GM18508 (cell line): ENCODE data around the gene BCR.
"Not testable (repeated sequence)": the region's sequence is repeated elsewhere in the genome, so short reads cannot be mapped to it uniquely, and the experiment has no call there.

Experiments
- ATAC-seq: cut with Tn5 transposase; IDR thresholded peaks from one replicate; pipeline ENCODE4 v1.9.1; 2021; ENCODE audit warnings: moderate number of reproducible peaks; ENCODE audit not compliant: insufficient read depth, unreplicated experiment

Gene BCR

DNA sequence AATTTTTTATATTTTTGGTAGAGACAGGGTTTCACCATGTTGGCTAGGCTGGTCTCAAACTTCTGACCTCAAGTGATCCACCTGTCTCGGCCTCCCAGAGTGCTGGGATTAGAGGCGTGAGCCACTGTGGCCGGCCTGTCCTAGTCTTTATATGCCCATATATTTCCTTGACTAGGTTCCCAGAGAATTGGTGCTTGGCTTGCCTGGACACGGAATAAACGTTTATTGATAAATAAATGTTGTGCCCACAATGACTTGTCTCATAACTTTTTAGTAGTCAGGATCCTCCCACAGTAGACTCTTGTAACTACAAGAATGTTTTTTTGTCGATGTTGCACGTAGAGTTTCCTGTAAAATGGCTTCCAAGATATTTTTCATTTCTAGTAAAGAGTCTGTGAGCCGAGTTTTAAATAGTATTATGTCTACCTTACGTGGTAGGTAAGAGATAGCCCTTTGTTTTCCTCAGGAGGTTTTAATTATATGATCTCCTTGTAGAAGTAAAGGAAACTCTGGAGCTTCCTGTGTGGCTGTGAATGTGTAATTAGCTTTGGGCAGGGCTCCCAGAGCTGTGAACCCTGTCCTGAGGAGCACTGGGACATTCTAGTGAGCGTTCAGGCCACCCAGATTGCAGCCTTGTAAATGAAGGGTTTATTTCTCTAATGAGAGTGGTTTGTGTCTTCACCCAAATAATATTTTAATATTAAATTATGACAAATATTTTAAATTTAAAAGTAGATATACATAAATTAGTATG is 161.8 kb downstream of the BCR start:
- ATAC-seq: not testable (repeated sequence)

GRCh38 chr22:23351321-23351720 is 171.0 kb downstream of the BCR start:
- ATAC-seq: no peak

- ATAC-seq: no peak
Measured at GRCh38 chr22:23353004-23353403, 172.7 kb downstream of the BCR start.

DNA sequence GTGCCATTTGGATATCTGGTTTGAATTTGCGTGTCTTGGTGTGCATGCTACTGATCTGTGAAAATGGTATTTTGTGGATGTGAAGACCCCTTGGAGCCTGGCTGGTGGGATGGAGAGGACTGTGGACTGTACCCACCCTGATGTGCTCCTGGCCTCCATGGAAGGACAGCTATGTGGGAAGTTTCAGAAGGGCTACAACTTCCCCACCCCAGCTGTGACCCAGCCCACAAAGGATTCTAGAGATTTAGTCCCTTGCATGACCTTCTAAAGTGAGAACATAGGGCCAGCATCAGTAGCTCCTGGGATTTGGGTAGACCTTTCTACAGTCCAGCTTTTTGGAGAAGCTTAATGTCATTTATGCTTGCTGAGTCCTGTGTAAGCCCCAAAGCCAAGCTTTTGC is 173.4 kb downstream of the BCR start:
- ATAC-seq: no peak

- no peak for ATAC-seq
Measured at GRCh38 chr22:23356094-23356493, 175.8 kb downstream of the BCR start.

GRCh38 chr22:23357053-23357452 is 176.7 kb downstream of the BCR start:
- ATAC-seq: no peak

GRCh38 chr22:23359583-23360123 is 179.3 kb downstream of the BCR start:
- no peak for ATAC-seq

- no peak for ATAC-seq
Measured at GRCh38 chr22:23361676-23362075, 181.4 kb downstream of the BCR start.

- ATAC-seq: no peak
Measured at GRCh38 chr22:23363683-23364082, 183.4 kb downstream of the BCR start.

GRCh38 chr22:23364389-23364788 is 184.1 kb downstream of the BCR start:
- ATAC-seq: no peak

DNA sequence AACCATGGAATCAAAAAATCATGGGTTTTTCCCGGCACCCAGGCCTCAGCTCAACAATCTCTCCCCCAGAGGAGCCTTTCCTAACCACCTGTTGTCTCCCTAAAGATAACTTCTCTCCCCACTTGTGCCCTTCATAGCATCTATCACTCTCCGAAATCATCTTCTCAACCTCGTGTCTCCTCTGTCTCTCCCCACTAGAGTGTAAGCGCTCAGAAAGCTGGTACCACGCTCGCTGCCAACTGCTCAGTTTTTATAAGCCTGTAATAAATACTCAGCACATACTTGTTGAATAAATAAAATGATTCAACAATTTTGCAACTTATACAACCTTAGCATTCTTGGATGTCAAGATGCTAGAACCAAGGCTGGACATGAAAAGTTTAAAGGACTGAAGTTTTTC is 185.2 kb downstream of the BCR start:
- ATAC-seq: no peak

GRCh38 chr22:23365961-23366360 is 185.7 kb downstream of the BCR start:
- no peak for ATAC-seq

DNA sequence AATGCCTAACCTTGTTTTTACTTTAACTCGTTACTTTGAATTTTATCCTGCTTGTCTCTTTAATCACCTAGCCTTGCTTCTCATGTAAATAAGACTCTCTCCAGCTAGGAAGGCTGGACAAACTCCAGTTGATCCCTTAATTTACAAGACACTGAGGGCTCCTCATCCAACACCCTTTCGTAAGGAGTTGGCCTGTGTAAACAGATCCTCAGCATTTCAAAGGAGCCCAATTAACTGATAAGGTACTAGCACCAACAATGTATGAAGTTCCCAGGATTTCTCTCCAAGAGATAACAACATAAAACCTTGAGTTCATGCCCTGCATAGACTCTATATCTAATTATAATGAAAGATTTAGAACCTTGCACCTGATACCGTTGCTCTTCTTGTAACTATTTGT is 186.9 kb downstream of the BCR start:
- ATAC-seq: not testable (repeated sequence)
